HepG2 (cell line): ENCODE measurements around the gene TATDN3. TPM values are rescaled to one million over a fixed set of nuclear protein-coding genes. Genes with fewer than 3 reads are reported as not detected.

ENCODE experiments used
- ATAC-seq: fragments of 200-7000 bp; cut with Tn5 transposase; 3 replicates; pipeline ENCODE4 v1.9.1; 2020; ENCODE audit warnings: mild to moderate bottlenecking, moderate library complexity
- BruUV-seq: library from RNA; stranded (reverse); fragments of 400-500 nt; replicated peaks from 2 replicates; lab custom pipeline; 2021; lab: Mats Ljungman, UMichigan
- CTCF ChIA-PET: fragments of 300-600 bp; formaldehyde crosslinking; extraction: SDS; loops from one replicate; lab custom pipeline; 2021; ENCODE audit warnings: low total read pairs, inconsistent platforms, low intra/inter-chr PET ratio; lab: Yijun Ruan, JAX
- POLR2A ChIA-PET: fragments of 350-600 bp; sonication (Branson Sonifier 250); formaldehyde crosslinking; loops from one replicate; lab custom pipeline; 2020; ENCODE audit warnings: antibody characterized with exemption, inconsistent platforms; lab: Yijun Ruan, JAX
- DNase-seq: peaks from one replicate; pipeline ENCODE4 v3.0.0-alpha.2; 2015; ENCODE audit warnings: low spot score
- FAIRE-seq: peaks from 3 replicates; lab custom pipeline; 2011; peaks lifted over from hg19 to GRCh38; lab: Jason Lieb, UNC
- H2AFZ ChIP-seq: one replicate; pipeline ENCODE4 v1.6.1; 2011; ENCODE audit warnings: low read length, inconsistent platforms
- H3K27ac ChIP-seq: fragments of 300-600 bp; 3 replicates; pipeline ENCODE4 v1.8.0; 2011; ENCODE audit warnings: mixed run types, mild to moderate bottlenecking, mixed read lengths, low read length, inconsistent platforms; ENCODE audit not compliant: insufficient read depth; ENCODE audit errors: extremely low read length
- H3K27me3 ChIP-seq, 2 experiments: fragments of 200-600 bp in 1 of 2; 2 replicates in 1 of 2; 3 replicates in 1 of 2; pipeline versions ENCODE4 v1.6.0 to v1.8.0; 2011; ENCODE audit warnings: low read length in 2 of 2, mild to moderate bottlenecking in 2 of 2, moderate library complexity in 2 of 2, inconsistent platforms in 1 of 2; ENCODE audit not compliant: insufficient read depth in 2 of 2, control insufficient read depth in 1 of 2
- H3K36me3 ChIP-seq, 2 experiments: fragments of 200-600 bp in 1 of 2; replicated peaks in 1 of 2; 2 replicates in 1 of 2; 3 replicates in 1 of 2; pipeline versions ENCODE4 v1.5.1 to v1.8.0; 2011; ENCODE audit warnings: low read length in 2 of 2, inconsistent platforms in 1 of 2; ENCODE audit not compliant: insufficient read depth in 2 of 2, control insufficient read depth in 1 of 2
- H3K4me1 ChIP-seq: 2 replicates; pipeline ENCODE4 v1.5.1; 2012; ENCODE audit warnings: low read length, inconsistent platforms; ENCODE audit not compliant: insufficient read depth
- H3K4me2 ChIP-seq: 2 replicates; pipeline ENCODE4 v1.6.0; 2011; ENCODE audit warnings: low read depth, low read length, inconsistent platforms
- H3K4me3 ChIP-seq, 3 experiments: fragments of 200-600 bp in 1 of 3; sonication (generic), shearing (Covaris generic) in 1 of 3; replicated peaks in 1 of 3; 2 replicates each; pipeline ENCODE4 v1.5.1; 2011 to 2016; ENCODE audit warnings: low read length in 3 of 3, inconsistent platforms in 2 of 3, low read depth in 2 of 3, mild to moderate bottlenecking in 2 of 3, control low read depth in 1 of 3, mixed read lengths in 1 of 3; ENCODE audit not compliant: insufficient read depth in 1 of 3
- H3K79me2 ChIP-seq: one replicate; pipeline ENCODE4 v1.6.1; 2011; ENCODE audit warnings: low read length, inconsistent platforms; ENCODE audit not compliant: insufficient read depth
- H3K9ac ChIP-seq: 2 replicates; pipeline ENCODE4 v1.6.0; 2011; ENCODE audit warnings: mild to moderate bottlenecking, low read depth, low read length, inconsistent platforms; ENCODE audit not compliant: insufficient read depth
- H3K9me3 ChIP-seq: 2 replicates; pipeline ENCODE4 v1.5.1; 2012; ENCODE audit warnings: mild to moderate bottlenecking, low read length
- H4K20me1 ChIP-seq: 2 replicates; pipeline ENCODE4 v1.6.0; 2011; ENCODE audit warnings: inconsistent platforms, mild to moderate bottlenecking, low read length, moderate library complexity; ENCODE audit not compliant: insufficient read depth
- ATF5 ChIP-seq: sonication (generic); formaldehyde crosslinking; IDR thresholded peaks from 2 replicates; pipeline ENCODE4 v1.4.0; 2020; ENCODE audit warnings: mild to moderate bottlenecking, low read depth, missing genetic modification reagents
- ELF3 ChIP-seq: IDR thresholded peaks from 2 replicates; pipeline ENCODE4 v1.6.1; 2016; ENCODE audit warnings: missing genetic modification reagents, missing compliant biosample characterization
- FOXA1 ChIP-seq, 2 experiments: fragments of 450-650 bp in 1 of 2; sonication (generic) in 1 of 2; formaldehyde crosslinking in 1 of 2; IDR thresholded peaks; 2 replicates each; pipeline versions ENCODE4 v1.4.0 to v1.6.1; 2016 to 2020; ENCODE audit warnings: missing genetic modification reagents in 1 of 2
- JUNB ChIP-seq: sonication (generic); formaldehyde crosslinking; IDR thresholded peaks from 2 replicates; pipeline ENCODE4 v1.8.0; 2022; ENCODE audit warnings: missing genetic modification reagents, mild to moderate bottlenecking, borderline replicate concordance
- MTA1 ChIP-seq: sonication (generic); formaldehyde crosslinking; IDR thresholded peaks from 2 replicates; pipeline ENCODE4 v1.4.0; 2020; ENCODE audit warnings: missing genetic modification reagents, mild to moderate bottlenecking, borderline replicate concordance
- NFKBIZ ChIP-seq: IDR thresholded peaks from 2 replicates; pipeline ENCODE4 v1.6.1; 2018; ENCODE audit warnings: missing genetic modification reagents, missing compliant biosample characterization
- NONO ChIP-seq, 2 experiments: fragments of 450-650 bp in 1 of 2; sonication (generic) in 1 of 2; formaldehyde crosslinking in 1 of 2; IDR thresholded peaks in 1 of 2; conservative IDR thresholded peaks in 1 of 2; 2 replicates each; pipeline versions ENCODE4 v1.6.1 to v1.8.0; 2017 to 2022; ENCODE audit warnings: mild to moderate bottlenecking in 1 of 2, missing genetic modification reagents in 1 of 2, moderate library complexity in 1 of 2
- PITX1 ChIP-seq: sonication (generic); formaldehyde crosslinking; IDR thresholded peaks from 2 replicates; pipeline ENCODE4 v1.5.1; 2020; ENCODE audit warnings: mild to moderate bottlenecking, missing genetic modification reagents
- POLR2AphosphoS2 ChIP-seq: IDR thresholded peaks from 2 replicates; pipeline ENCODE4 v1.6.1; 2011; ENCODE audit warnings: low read depth, low read length, improper control_type of control experiment
- RFXAP ChIP-seq: sonication (generic); formaldehyde crosslinking; IDR thresholded peaks from 2 replicates; pipeline ENCODE4 v1.4.0; 2020; ENCODE audit warnings: missing genetic modification reagents, borderline replicate concordance
- SALL2 ChIP-seq: sonication (generic); formaldehyde crosslinking; IDR thresholded peaks from 2 replicates; pipeline ENCODE4 v1.8.1; 2023; ENCODE audit warnings: mild to moderate bottlenecking, missing genetic modification reagents, inconsistent platforms
- SIN3A ChIP-seq: IDR thresholded peaks from 2 replicates; pipeline ENCODE4 v1.6.1; 2011; ENCODE audit warnings: low read depth, mild to moderate bottlenecking, control low read depth, low read length, borderline replicate concordance
- SOX5 ChIP-seq: IDR thresholded peaks from 2 replicates; pipeline ENCODE4 v1.6.1; 2016; ENCODE audit warnings: borderline replicate concordance
- ZFY ChIP-seq: sonication (generic); formaldehyde crosslinking; IDR thresholded peaks from 2 replicates; pipeline ENCODE4 v1.4.0; 2020; ENCODE audit warnings: missing genetic modification reagents
- ZNF12 ChIP-seq: sonication (generic); formaldehyde crosslinking; IDR thresholded peaks from 2 replicates; pipeline ENCODE4 v1.5.0; 2020; ENCODE audit warnings: missing genetic modification reagents
- ZNF468 ChIP-seq: sonication (generic); formaldehyde crosslinking; IDR thresholded peaks from 2 replicates; pipeline ENCODE4 v1.8.0; 2022; ENCODE audit warnings: mild to moderate bottlenecking, moderate library complexity, missing genetic modification reagents
- ZNF546 ChIP-seq: sonication (generic); formaldehyde crosslinking; conservative IDR thresholded peaks from 2 replicates; pipeline ENCODE4 v1.8.1; 2023; ENCODE audit warnings: mild to moderate bottlenecking, missing genetic modification reagents
- ZNF839 ChIP-seq: sonication (generic); formaldehyde crosslinking; IDR thresholded peaks from 2 replicates; pipeline ENCODE4 v1.4.0; 2020; ENCODE audit warnings: missing genetic modification reagents, mild to moderate bottlenecking, borderline replicate concordance
- WGBS: methylation state at CpG from one replicate; pipeline ENCODE4 v1.1.6; 2017; ENCODE audit warnings: low lambda C conversion rate; 5-methylcytosine and 5-hydroxymethylcytosine counted together
- in situ Hi-C: cut with HindIII; loops from 2 replicates; pipeline ENCODE4 v1.10.0; 2017; ENCODE audit warnings: low pct_unique_long_range_greater_than_20kb; ENCODE audit not compliant: extremely low pct_ligation_motif_present
- intact Hi-C: fragments of 100-400 bp; cut with micrococcal nuclease; formaldehyde crosslinking; loops from one replicate; pipeline ENCODE4 v1.10.0; 2022; ENCODE audit not compliant: unreplicated experiment
- polyA plus RNA-seq, 8 experiments: library from polyadenylated mRNA; depleted of rRNA in 3 of 8; stranded (reverse) in 7 of 8; unstranded in 1 of 8; fragments of >200 nt; fragmentation: Illumina TruSeq in 4 of 8; extraction: Trizol in 4 of 8; gene quantifications; 2 replicates each; pipeline versions ENCODE4 v1.2.1 to v1.2.3, GENCODE V29; 2011 to 2016; ENCODE audit warnings: low read depth in 4 of 8, missing spikeins in 1 of 8, mixed read lengths in 1 of 8; ENCODE audit not compliant: insufficient read depth in 1 of 8
- total RNA-seq, 5 experiments: library from RNA; depleted of rRNA; stranded (reverse); fragments of >200 nt; fragmentation: Illumina TruSeq; extraction: Trizol; gene quantifications; 2 replicates each; pipeline ENCODE4 v1.2.3, GENCODE V29; 2016; ENCODE audit warnings: low read depth in 1 of 5
- TF ChIP-seq, protein P1 (sequence below), 2 experiments: sonication (generic) in 1 of 2; formaldehyde crosslinking in 1 of 2; IDR thresholded peaks; 2 replicates each; pipeline versions ENCODE4 v1.4.0 to v1.6.1; 2016 to 2020; ENCODE audit warnings: borderline replicate concordance in 1 of 2, low read depth in 1 of 2, mild to moderate bottlenecking in 1 of 2, missing genetic modification reagents in 1 of 2

TATDN3 gene
- total and polyA plus RNA-seq, 2 of the 13 experiments (the other 11 are each of a cell fraction or from before 2014, with no cell fraction given), result 7.3 to 8.6 TPM

DNA sequence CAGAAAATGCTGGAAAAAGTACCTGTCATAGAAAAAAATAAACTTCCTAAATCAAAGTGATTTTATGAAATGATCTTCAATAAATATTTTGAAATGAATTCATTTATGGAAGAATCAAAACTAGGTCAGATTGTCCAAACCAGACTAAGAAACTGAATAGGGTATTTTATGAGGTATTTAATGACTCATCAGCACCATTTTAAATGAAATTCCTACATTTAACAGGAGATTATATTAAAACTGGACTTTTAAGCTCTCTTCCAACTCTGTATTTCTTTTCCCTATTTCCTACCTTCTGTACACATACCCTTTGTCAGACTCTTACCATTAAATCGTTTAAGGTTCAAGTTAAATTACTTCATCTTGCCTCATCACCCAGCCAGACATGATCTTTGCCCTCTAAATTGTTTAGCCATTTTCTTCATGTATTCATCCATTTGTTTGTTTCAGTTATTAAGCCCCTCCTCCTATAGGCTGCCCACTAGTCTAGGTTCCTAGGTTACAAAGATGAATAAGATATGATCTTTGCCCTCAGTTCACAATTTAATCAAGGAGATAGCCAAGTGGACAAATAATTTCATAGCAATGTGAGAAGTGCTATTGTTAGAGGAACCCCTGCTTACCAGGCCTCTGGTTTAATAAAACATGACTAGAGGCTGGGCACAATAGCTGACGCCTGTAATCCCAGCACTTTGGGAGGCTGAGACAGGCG lies 25.0 kb downstream of the TATDN3 start:
- ChIA-PET CTCF (no interaction called here), POLR2A (interaction anchor here (2.3 to 4.3 kb wide), 4 partner anchors 11 to 41 kb away, joined by 10 to 32 read pairs (median 21); partner anchors contain the start of genes FLVCR1, NSL1 and TATDN3)
- Histone ChIP-seq H3K36me3 (no peaks in the 10 kb centered on the region), H2AFZ (no peak overlapping the region), H3K4me2 (peak overlapping the region; percentile 2; the same call in 1 of the 2 replicates), H3K9me3 (no peaks in the 10 kb centered on the region), H3K27ac (peak overlapping the region; percentile 78), H3K4me1 (peaks cover 54% of the 10 kb centered on the region), H3K9ac (peak overlapping the region; percentile 19; the same call in 1 of the 2 replicates), H3K79me2 (no peaks in the 10 kb centered on the region), H3K4me3 (no peak overlapping the region; a peak in 1 of 6 replicates), H4K20me1 (no peaks in the 10 kb centered on the region), H3K27me3 (no peaks in the 10 kb centered on the region)
- ATAC-seq (peak; percentile 84), FAIRE-seq (peak; percentile 58), DNase-seq (peak; percentile 93)
- in situ Hi-C loops (loop anchor here (5.0 to 10.0 kb wide), 2 partner anchors 41 to 178 kb away; partner anchors contain the start of gene FLVCR1), intact Hi-C loops (loop anchor here (1.0 to 10.0 kb wide), 4 partner anchors 24 to 178 kb away; no protein-coding TSS in a partner anchor)
- BruUV-seq, result no TSS peak
- WGBS, result 44% methylated on average over 3 of the region's 3 CpGs
- TF ChIP-seq JUNB (CRISPR knock-in tag), result no peak
- no peak for TF ChIP-seq SIN3A
- TF ChIP-seq MTA1 (CRISPR knock-in tag), result no peak
- TF ChIP-seq ELF3 (CRISPR knock-in tag), result peak; percentile 42; the same call in 1 of the 2 replicates
- no peak for TF ChIP-seq ZNF12 (CRISPR knock-in tag)
- no peak for TF ChIP-seq NONO (IDR thresholded peaks at IDR 0.05)
- TF ChIP-seq NONO (CRISPR knock-in tag; conservative IDR thresholded peaks at IDR 0.05), result 0 out of 2 replicates have a peak, but pooled peaks have one; percentile 38
- TF ChIP-seq POLR2AphosphoS2, result no peak
- TF ChIP-seq, protein P1, sequence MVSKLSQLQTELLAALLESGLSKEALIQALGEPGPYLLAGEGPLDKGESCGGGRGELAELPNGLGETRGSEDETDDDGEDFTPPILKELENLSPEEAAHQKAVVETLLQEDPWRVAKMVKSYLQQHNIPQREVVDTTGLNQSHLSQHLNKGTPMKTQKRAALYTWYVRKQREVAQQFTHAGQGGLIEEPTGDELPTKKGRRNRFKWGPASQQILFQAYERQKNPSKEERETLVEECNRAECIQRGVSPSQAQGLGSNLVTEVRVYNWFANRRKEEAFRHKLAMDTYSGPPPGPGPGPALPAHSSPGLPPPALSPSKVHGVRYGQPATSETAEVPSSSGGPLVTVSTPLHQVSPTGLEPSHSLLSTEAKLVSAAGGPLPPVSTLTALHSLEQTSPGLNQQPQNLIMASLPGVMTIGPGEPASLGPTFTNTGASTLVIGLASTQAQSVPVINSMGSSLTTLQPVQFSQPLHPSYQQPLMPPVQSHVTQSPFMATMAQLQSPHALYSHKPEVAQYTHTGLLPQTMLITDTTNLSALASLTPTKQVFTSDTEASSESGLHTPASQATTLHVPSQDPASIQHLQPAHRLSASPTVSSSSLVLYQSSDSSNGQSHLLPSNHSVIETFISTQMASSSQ (IDR thresholded peaks at IDR 0.05; ENCODE audit: low read depth), result no peak
- TF ChIP-seq, protein P1 (CRISPR knock-in tag; IDR thresholded peaks at IDR 0.05; ENCODE audit: borderline replicate concordance), result no peak
- peak; percentile 85 for TF ChIP-seq SOX5 (CRISPR knock-in tag)
- TF ChIP-seq RFXAP (CRISPR knock-in tag), result no peak
- no peak for TF ChIP-seq FOXA1 (IDR thresholded peaks at IDR 0.05)
- 0 out of 2 replicates have a peak, but pooled peaks have one; percentile 23 for TF ChIP-seq FOXA1 (CRISPR knock-in tag; IDR thresholded peaks at IDR 0.05)
- no peak for TF ChIP-seq ATF5
- no peak for TF ChIP-seq NFKBIZ (CRISPR knock-in tag)
- TF ChIP-seq PITX1, result no peak
- TF ChIP-seq SALL2 (CRISPR knock-in tag), result no peak
- no peak for TF ChIP-seq ZFY
- TF ChIP-seq ZNF468, result no peak
- TF ChIP-seq ZNF546 (CRISPR knock-in tag), result no peak
- TF ChIP-seq ZNF839 (CRISPR knock-in tag), result no peak
